Lung (tissue), 12 donors: Measurements from ENCODE around the gene SERPINA5. TPM values are rescaled to one million over a fixed set of nuclear protein-coding genes. Genes with fewer than 3 reads are reported as not detected.

Experiments
- ATAC-seq: fragments of 200-7000 bp; cut with Tn5 transposase; one replicate; pipeline ENCODE4 v1.9.1; 2020; ENCODE audit warnings: moderate number of reproducible peaks; ENCODE audit not compliant: insufficient read depth, low FRiP score
- DNase-seq, 3 donors: peaks; one replicate each; pipeline ENCODE4 v3.0.0-alpha.2; 2013 to 2017
- H3K27ac ChIP-seq, 2 donors: one replicate each; pipeline ENCODE4 v1.5.1; 2013; ENCODE audit warnings: mild to moderate bottlenecking in 2 of 2, moderate library complexity in 2 of 2, control low read depth in 1 of 2, inconsistent platforms in 1 of 2, low read depth in 1 of 2, low read length in 1 of 2
- H3K27me3 ChIP-seq, 3 donors: one replicate each; pipeline ENCODE4 v1.5.1; 2013; ENCODE audit warnings: low read length in 2 of 3; ENCODE audit not compliant: control insufficient read depth in 3 of 3, insufficient read depth in 3 of 3
- H3K36me3 ChIP-seq, 4 donors: one replicate each; pipeline ENCODE4 v1.5.1; 2013; ENCODE audit warnings: low read length in 4 of 4, mild to moderate bottlenecking in 1 of 4, moderate library complexity in 1 of 4; ENCODE audit not compliant: control insufficient read depth in 4 of 4, insufficient read depth in 4 of 4
- H3K4me1 ChIP-seq, 5 donors: one replicate each; pipeline ENCODE4 v1.5.1; 2013; ENCODE audit warnings: low read length in 5 of 5, mild to moderate bottlenecking in 2 of 5, moderate library complexity in 1 of 5; ENCODE audit not compliant: control insufficient read depth in 5 of 5, insufficient read depth in 5 of 5
- H3K4me3 ChIP-seq: one replicate; pipeline ENCODE4 v1.5.1; 2013; ENCODE audit warnings: mild to moderate bottlenecking, control low read depth, moderate library complexity
- H3K9ac ChIP-seq, 2 donors: one replicate each; pipeline ENCODE4 v1.5.1; 2013; ENCODE audit warnings: low read length in 2 of 2, control low read depth in 1 of 2; ENCODE audit not compliant: insufficient read depth in 1 of 2
- H3K9me3 ChIP-seq, 4 donors: one replicate each; pipeline ENCODE4 v1.5.1; 2013; ENCODE audit warnings: low read length in 3 of 4, mild to moderate bottlenecking in 1 of 4, moderate library complexity in 1 of 4; ENCODE audit not compliant: control insufficient read depth in 4 of 4, insufficient read depth in 3 of 4
- WGBS, 2 donors: extraction: QIAGEN DNeasy Blood & Tissue Kit; methylation state at CpG; one replicate each; pipeline ENCODE4 v1.1.7; 2013; 5-methylcytosine and 5-hydroxymethylcytosine counted together
- polyA plus RNA-seq, 2 donors: library from polyadenylated mRNA; stranded (reverse); fragments of 200-250 nt; gene quantifications; one replicate each; pipeline ENCODE4 v1.2.1, GENCODE V29; 2013
- total RNA-seq, 2 donors: library from RNA; depleted of rRNA in 1 of 2; stranded (reverse); fragments of >200 nt in 1 of 2; gene quantifications; one replicate each; pipeline ENCODE4 v1.2.1, GENCODE V29; 2014 to 2021
- TF ChIP-seq, protein P1 (sequence below): IDR thresholded peaks from 2 replicates; pipeline ENCODE4 v1.5.1; 2012; ENCODE audit warnings: mild to moderate bottlenecking; ENCODE audit errors: control extremely low read depth, extremely low read depth
- donor health status: control.
- donor health status: control.
- donor health status: Bipolar disorder and iron deficiency.
- donor health status: healthy.
- donor health status: DM: yes; HTN: yes; CAD: no.

Gene SERPINA5
- total and polyA plus RNA-seq, 4 donors: 0.14 to 4.3 (median 0.52) TPM; not detected in 1

DNA sequence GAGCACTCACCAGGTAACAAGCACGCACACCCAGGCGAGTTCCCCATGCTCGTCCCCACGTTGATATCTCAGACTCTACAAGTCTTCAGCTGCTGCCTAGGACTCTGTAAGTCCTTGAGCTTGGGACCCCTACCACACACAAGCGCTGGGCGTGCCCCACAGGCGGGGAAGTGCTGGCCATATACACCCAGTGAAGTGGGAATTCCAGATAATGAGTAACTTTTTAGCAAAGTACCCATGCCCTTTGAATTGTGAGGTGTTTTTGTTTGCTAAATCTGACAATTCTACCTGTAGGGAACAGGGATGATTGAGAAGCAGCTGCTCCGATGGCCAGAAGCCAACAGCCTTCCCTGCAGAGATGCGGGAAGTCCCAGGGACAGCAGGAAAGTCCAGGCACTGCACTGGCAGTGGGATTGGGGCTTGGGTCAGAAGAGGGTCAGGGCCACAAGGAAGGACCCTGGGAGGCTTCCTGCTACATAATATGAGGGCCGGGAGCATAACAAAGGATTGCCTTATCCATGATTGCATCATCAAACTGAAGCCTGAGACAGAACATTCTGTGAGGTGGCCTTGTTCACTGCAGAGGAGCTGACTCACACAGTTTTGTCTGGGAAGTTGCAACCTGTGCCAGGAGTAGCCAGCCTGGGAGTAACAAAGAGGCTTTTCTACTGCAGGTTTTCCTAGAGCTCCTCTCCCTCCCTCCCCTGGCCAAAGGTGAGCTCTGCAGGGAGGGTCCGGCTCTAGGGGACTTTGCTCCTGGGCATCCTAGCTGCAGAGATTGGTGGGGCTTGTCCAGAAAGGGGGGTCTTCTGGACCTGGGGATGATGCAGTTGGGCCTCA, 17.8 kb downstream of the SERPINA5 start:
- Histone ChIP-seq H3K4me1 (peaks cover 0 to 36% (median 11%) of the 10 kb centered on the region in 5 donors), H3K27me3 (no peaks in the 10 kb centered on the region), H3K27ac (peak overlapping the region in 1 of 2 donors; percentile 23), H3K4me3 (no peak overlapping the region), H3K9me3 (no peaks in the 10 kb centered on the region), H3K9ac (no peak overlapping the region), H3K36me3 (no peaks in the 10 kb centered on the region)
- DNase-seq (peak; percentile 61 to 84 (median 63)), ATAC-seq (peak; percentile 75)
- TF ChIP-seq, protein P1, sequence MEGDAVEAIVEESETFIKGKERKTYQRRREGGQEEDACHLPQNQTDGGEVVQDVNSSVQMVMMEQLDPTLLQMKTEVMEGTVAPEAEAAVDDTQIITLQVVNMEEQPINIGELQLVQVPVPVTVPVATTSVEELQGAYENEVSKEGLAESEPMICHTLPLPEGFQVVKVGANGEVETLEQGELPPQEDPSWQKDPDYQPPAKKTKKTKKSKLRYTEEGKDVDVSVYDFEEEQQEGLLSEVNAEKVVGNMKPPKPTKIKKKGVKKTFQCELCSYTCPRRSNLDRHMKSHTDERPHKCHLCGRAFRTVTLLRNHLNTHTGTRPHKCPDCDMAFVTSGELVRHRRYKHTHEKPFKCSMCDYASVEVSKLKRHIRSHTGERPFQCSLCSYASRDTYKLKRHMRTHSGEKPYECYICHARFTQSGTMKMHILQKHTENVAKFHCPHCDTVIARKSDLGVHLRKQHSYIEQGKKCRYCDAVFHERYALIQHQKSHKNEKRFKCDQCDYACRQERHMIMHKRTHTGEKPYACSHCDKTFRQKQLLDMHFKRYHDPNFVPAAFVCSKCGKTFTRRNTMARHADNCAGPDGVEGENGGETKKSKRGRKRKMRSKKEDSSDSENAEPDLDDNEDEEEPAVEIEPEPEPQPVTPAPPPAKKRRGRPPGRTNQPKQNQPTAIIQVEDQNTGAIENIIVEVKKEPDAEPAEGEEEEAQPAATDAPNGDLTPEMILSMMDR: no peak
- 55 to 71% methylated on average over 11 of the region's 11 CpGs for WGBS, 2 donors

DNA sequence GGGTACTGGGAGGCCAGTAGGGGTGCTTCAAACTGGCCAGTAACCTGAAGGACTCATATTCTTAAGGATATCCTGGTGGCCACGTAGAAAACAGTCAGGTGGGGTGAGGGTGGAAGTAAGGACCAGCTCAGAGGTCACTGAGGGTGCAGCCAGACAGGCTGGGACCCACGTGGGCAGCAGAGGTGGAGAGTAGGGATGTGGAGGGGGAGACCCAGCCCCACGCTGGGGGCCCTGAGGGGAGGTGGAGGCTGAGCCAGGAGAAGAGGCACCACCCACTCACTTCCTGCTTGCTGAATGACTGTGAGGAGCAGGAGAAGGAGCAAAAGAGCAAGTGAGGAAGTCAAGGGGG, 18.4 kb downstream of the SERPINA5 start:
- TF ChIP-seq, protein P1: no peak
- DNase-seq (no peak), ATAC-seq (no peak)
- no peak overlapping the region for H3K4me3 ChIP-seq
- no peaks in the 10 kb centered on the region for H3K27me3 ChIP-seq
- peak overlapping the region in 1 of 2 donors; percentile 23 for H3K27ac ChIP-seq
- H3K36me3 ChIP-seq: no peaks in the 10 kb centered on the region
- H3K9ac ChIP-seq: no peak overlapping the region
- H3K9me3 ChIP-seq: no peaks in the 10 kb centered on the region
- WGBS, 2 donors: 22 to 31% methylated on average over 3 of the region's 3 CpGs
- peaks cover 0 to 42% (median 11%) of the 10 kb centered on the region in 5 donors for H3K4me1 ChIP-seq

DNA sequence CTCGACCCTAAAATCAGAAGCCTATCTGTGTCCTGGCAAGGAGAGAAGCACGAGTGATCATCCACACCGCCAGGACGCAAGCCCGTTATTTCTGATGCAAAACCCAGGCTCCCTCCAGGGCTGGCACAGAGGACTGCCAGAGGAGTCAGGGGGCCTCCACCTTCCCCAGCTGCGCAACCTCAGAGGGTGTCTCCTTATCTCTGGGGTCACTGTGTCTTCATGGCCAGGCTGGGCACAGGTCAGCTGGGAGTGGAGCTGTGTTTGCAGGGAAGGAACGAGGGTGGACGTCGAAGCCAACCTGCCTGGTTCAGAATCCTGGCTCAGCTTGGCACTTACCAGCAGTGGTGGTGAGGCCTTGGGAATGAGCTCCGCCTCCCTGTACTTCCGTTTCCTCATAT, 18.9 kb downstream of the SERPINA5 start:
- no peak overlapping the region for H3K9ac ChIP-seq
- H3K4me1 ChIP-seq: peaks cover 0 to 47% (median 11%) of the 10 kb centered on the region in 5 donors
- no peak overlapping the region for H3K4me3 ChIP-seq
- no peaks in the 10 kb centered on the region for H3K36me3 ChIP-seq
- TF ChIP-seq, protein P1: no peak
- H3K27me3 ChIP-seq: no peaks in the 10 kb centered on the region
- H3K27ac ChIP-seq: peak overlapping the region in 1 of 2 donors; percentile 2
- H3K9me3 ChIP-seq: no peaks in the 10 kb centered on the region
- DNase-seq (no peak), ATAC-seq (no peak)
- WGBS, 2 donors: 81 to 85% methylated on average over 11 of the region's 11 CpGs
